BLaER1 treated with 17β-estradiol and CSF1 and Interleukin-3, amounts not matched to agents 10 nM and 100 nM (cell line): ENCODE data around the gene FOXN3.

Experiments
- H3K27ac ChIP-seq, 11 experiments: shearing (Covaris generic); formaldehyde crosslinking; 2 replicates each; pipeline ENCODE4 v1.8.1; 2022
- H3K27me3 ChIP-seq, 11 experiments: shearing (Covaris generic); formaldehyde crosslinking; 2 replicates each; pipeline ENCODE4 v1.8.1; 2022
- H3K36me3 ChIP-seq, 11 experiments: shearing (Covaris generic); formaldehyde crosslinking; 2 replicates each; pipeline ENCODE4 v1.8.1; 2022
- H3K4me1 ChIP-seq, 10 experiments: shearing (Covaris generic); formaldehyde crosslinking; 2 replicates each; pipeline ENCODE4 v1.8.1; 2022
- H3K4me2 ChIP-seq, 11 experiments: shearing (Covaris generic); formaldehyde crosslinking; 2 replicates each; pipeline ENCODE4 v1.8.1; 2022
- H3K4me3 ChIP-seq, 10 experiments: shearing (Covaris generic); formaldehyde crosslinking; 2 replicates each; pipeline ENCODE4 v1.8.1; 2022
- H3K9ac ChIP-seq, 11 experiments: shearing (Covaris generic); formaldehyde crosslinking; 2 replicates each; pipeline ENCODE4 v1.8.1; 2022
- H3K9me3 ChIP-seq, 11 experiments: shearing (Covaris generic); formaldehyde crosslinking; replicated peaks in 1 of 11; 2 replicates each; pipeline ENCODE4 v1.8.1; 2022
- H4K20me1 ChIP-seq, 11 experiments: shearing (Covaris generic); formaldehyde crosslinking; 2 replicates each; pipeline ENCODE4 v1.8.1; 2022
- Cebpa-rat ChIP-seq, 11 experiments: shearing (Covaris generic); IDR thresholded peaks; 2 replicates each; pipeline ENCODE4 v1.8.1; 2022

Gene FOXN3

DNA sequence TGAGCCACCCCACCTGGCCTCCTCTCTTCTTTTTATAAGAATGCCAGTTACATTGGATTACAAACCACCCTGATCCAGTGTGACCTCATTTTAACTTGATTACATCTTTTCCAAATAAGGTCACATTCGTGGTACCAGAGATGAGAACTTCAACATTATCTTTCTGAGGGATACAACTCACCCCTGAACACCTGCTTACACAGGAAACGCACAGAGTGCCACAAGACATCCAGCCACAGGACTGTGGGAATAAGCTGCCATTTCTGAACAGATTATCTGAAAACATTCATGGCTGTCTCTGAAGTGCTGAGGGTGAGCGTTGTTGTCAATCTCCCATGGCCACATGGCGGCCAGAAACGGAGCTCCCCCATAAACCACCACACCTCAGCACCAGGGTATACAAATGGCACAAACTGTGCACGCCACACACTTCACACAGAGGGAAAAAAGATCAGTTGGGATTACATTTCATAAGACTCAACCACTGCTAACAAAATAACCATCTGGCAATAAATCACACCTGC is 23.7 kb downstream of the FOXN3 start:
- no peak for TF ChIP-seq Cebpa-rat (IDR thresholded peaks at IDR 0.05)
- 0 out of 22 replicates have a peak overlapping the region, but pooled peaks of 2 of the 11 experiments have one; percentile 0 to 17 for H3K27ac ChIP-seq
- H3K27me3 ChIP-seq: no peaks in the 10 kb centered on the region
- no peaks in the 10 kb centered on the region for H3K9me3 ChIP-seq
- no peak overlapping the region for H3K9ac ChIP-seq
- peaks cover 29 to 61% (median 48%) of the 10 kb centered on the region in 10 experiments for H3K4me1 ChIP-seq
- H3K36me3 ChIP-seq: peaks cover 0 to 39% (median 9%) of the 10 kb centered on the region in 11 experiments; a peak in 10 of 22 replicates
- H4K20me1 ChIP-seq: peaks cover 44 to 97% (median 64%) of the 10 kb centered on the region in 11 experiments; a peak in 19 of 22 replicates
- H3K4me2 ChIP-seq: peak overlapping the region in 7 of 11 experiments; percentile 15 to 48 (median 29); a peak in 14 of 22 replicates
- no peak overlapping the region for H3K4me3 ChIP-seq

DNA sequence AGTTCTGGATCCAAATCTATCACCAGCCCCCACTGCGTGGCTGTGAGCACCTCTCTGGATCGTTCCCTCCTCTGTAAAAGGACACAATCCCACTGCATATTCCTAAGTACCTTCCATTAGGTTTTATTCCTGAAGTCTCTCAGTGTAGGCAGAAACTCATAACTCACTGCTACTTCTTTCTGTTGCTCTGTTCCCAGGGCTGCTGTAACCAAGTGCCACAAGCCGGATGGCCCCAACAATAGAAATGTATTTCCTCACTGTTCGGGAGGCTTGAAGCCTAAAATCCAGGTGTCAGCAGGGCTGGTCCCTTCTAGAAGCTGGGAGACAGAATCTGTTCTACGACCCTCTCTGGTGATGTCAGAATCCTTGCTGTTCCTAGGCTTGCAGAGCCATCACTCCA is 24.9 kb downstream of the FOXN3 start:
- Histone ChIP-seq H3K36me3 (peaks cover 0 to 36% (median 12%) of the 10 kb centered on the region in 11 experiments; a peak in 11 of 22 replicates), H3K4me1 (peaks cover 19 to 63% (median 49%) of the 10 kb centered on the region in 10 experiments), H3K9ac (no peak overlapping the region), H4K20me1 (peaks cover 43 to 97% (median 64%) of the 10 kb centered on the region in 11 experiments; a peak in 18 of 22 replicates), H3K4me2 (no peak overlapping the region), H3K4me3 (no peak overlapping the region), H3K27me3 (no peaks in the 10 kb centered on the region), H3K27ac (no peak overlapping the region), H3K9me3 (no peaks in the 10 kb centered on the region; a peak in 1 of 22 replicates)
- no peak for TF ChIP-seq Cebpa-rat (IDR thresholded peaks at IDR 0.05)

DNA sequence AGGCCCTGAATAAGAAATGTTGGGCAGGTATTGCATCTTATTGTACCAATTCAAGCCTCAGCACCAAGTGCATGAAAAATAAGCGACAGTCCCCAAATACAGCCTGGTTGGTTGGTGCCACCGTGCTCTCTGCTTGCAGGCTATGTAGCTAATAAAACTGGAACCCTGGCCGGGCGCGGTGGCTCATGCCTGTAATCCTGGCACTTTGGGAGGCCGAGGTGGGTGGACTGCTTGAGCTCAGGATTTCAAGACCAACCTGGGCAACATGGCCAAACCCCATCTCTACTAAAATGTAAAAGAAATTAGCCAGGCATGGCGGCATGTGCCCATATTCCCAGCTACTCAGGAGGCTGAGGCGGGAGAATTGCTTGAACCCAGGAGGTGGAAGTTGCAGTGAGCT is 25.5 kb downstream of the FOXN3 start:
- Histone ChIP-seq H3K27me3 (no peaks in the 10 kb centered on the region), H3K9ac (no peak overlapping the region), H4K20me1 (peaks cover 43 to 98% (median 68%) of the 10 kb centered on the region in 11 experiments; a peak in 18 of 22 replicates), H3K4me3 (no peak overlapping the region), H3K4me2 (no peak overlapping the region), H3K27ac (no peak overlapping the region), H3K36me3 (peaks cover 0 to 31% (median 11%) of the 10 kb centered on the region in 11 experiments; a peak in 11 of 22 replicates), H3K4me1 (peaks cover 25 to 69% (median 55%) of the 10 kb centered on the region in 10 experiments), H3K9me3 (no peaks in the 10 kb centered on the region; a peak in 1 of 22 replicates)
- TF ChIP-seq Cebpa-rat (IDR thresholded peaks at IDR 0.05): no peak

DNA sequence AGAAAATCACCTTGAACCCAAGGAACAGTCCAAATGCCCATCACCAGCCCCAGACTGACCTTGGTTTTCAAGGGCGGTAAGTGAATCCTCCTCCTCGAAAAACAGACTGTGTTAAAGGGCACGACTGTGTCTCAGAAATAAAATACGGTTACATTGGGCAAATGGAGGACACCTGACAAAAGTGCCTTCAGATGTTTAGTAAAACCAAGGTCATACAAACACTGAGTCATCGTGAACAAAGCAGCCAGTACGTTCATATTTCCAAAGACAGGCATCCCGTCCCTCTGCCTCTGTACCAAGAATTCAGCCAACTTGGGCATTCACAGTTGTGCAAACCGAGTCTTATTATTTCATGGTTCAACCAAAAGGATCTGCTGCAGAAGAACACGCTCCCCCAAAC is 25.9 kb downstream of the FOXN3 start:
- no peak overlapping the region for H3K4me3 ChIP-seq
- H3K27me3 ChIP-seq: no peaks in the 10 kb centered on the region
- H3K4me1 ChIP-seq: peaks cover 29 to 73% (median 59%) of the 10 kb centered on the region in 10 experiments
- H4K20me1 ChIP-seq: peaks cover 43 to 98% (median 72%) of the 10 kb centered on the region in 11 experiments; a peak in 18 of 22 replicates
- no peak overlapping the region for H3K9ac ChIP-seq
- TF ChIP-seq Cebpa-rat (IDR thresholded peaks at IDR 0.05): no peak
- H3K36me3 ChIP-seq: peaks cover 0 to 31% (median 11%) of the 10 kb centered on the region in 11 experiments; a peak in 11 of 22 replicates
- no peak overlapping the region for H3K4me2 ChIP-seq
- H3K9me3 ChIP-seq: no peaks in the 10 kb centered on the region; a peak in 1 of 22 replicates
- H3K27ac ChIP-seq: peak overlapping the region in 1 of 11 experiments; percentile 27; a peak in 1 of 22 replicates

DNA sequence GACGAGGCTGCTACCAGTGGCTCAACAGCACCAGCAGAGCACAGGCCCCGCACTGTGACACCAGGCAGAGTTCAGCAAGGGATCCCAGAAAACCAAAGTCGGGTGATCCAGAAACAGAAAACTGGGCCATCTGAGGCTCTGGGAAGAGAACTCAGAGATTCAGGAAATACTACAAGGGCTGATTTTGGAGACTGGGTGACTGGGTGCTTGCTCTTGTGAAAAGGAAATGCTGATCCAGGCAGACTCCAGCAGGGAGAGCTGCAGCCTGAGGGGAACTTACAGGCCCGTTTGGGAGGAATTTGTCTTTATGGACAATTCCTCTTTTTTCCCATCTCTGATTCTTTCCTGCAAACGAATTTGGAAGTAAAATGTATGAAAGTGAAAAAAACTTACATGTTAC is 28.2 kb downstream of the FOXN3 start:
- peaks cover 0 to 31% (median 9%) of the 10 kb centered on the region in 11 experiments; a peak in 9 of 22 replicates for H3K36me3 ChIP-seq
- H3K4me2 ChIP-seq: peak overlapping the region in 3 of 11 experiments; percentile 48 to 68 (median 54); a peak in 6 of 22 replicates
- H3K9me3 ChIP-seq: no peaks in the 10 kb centered on the region; a peak in 1 of 22 replicates
- H3K4me1 ChIP-seq: peaks cover 49 to 80% (median 66%) of the 10 kb centered on the region in 10 experiments
- TF ChIP-seq Cebpa-rat (IDR thresholded peaks at IDR 0.05): no peak
- peak overlapping the region in 1 of 11 experiments; percentile 21; a peak in 2 of 22 replicates for H3K27ac ChIP-seq
- H3K9ac ChIP-seq: no peak overlapping the region
- no peak overlapping the region for H3K4me3 ChIP-seq
- peaks cover 41 to 96% (median 65%) of the 10 kb centered on the region in 11 experiments; a peak in 21 of 22 replicates for H4K20me1 ChIP-seq
- H3K27me3 ChIP-seq: no peaks in the 10 kb centered on the region

DNA sequence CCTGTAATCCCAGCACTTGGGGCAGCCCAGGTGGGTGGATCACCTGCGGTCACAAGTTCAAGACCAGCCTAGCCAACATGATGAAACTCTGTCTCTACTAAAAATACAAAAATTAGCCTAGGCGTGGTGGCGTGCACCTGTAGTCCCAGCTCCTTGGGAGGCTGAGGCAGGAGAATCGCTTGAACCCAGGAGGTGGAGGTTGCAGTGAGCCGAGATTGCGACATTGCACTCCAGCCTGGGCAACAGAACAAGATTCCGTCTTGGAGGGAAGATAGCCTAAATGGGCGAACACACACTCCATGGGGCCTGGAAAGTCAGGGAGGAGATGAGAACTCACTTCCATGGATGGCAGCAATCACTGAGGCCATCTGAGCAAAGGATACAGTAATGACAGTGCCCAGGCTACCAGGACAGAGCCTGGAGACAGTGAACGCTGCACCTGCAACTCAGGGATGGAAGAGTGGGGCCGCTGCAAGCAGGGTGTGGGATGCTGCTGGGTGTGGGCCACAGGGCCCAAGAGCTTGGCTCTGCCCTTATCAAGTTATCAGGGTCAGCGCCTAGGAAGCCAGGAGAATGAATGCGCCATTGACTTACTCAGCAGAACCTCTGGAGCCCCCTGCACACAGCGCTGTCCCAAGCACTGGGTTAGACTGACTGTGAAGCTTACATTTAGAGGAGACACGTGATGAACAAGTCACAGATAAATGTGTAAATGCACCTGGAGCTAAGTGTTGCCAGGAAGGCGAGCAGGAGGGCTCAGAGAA is 28.9 kb downstream of the FOXN3 start:
- no peak for TF ChIP-seq Cebpa-rat (IDR thresholded peaks at IDR 0.05)
- Histone ChIP-seq H3K27me3 (no peaks in the 10 kb centered on the region), H4K20me1 (peaks cover 38 to 96% (median 67%) of the 10 kb centered on the region in 11 experiments; a peak in 21 of 22 replicates), H3K4me3 (no peak overlapping the region), H3K4me1 (peaks cover 49 to 80% (median 68%) of the 10 kb centered on the region in 10 experiments), H3K4me2 (peak overlapping the region in 3 of 11 experiments; percentile 48 to 68 (median 54); a peak in 5 of 22 replicates), H3K9me3 (no peaks in the 10 kb centered on the region; a peak in 1 of 22 replicates), H3K27ac (no peak overlapping the region; a peak in 1 of 22 replicates), H3K9ac (no peak overlapping the region), H3K36me3 (peaks cover 0 to 31% (median 9%) of the 10 kb centered on the region in 11 experiments; a peak in 9 of 22 replicates)

DNA sequence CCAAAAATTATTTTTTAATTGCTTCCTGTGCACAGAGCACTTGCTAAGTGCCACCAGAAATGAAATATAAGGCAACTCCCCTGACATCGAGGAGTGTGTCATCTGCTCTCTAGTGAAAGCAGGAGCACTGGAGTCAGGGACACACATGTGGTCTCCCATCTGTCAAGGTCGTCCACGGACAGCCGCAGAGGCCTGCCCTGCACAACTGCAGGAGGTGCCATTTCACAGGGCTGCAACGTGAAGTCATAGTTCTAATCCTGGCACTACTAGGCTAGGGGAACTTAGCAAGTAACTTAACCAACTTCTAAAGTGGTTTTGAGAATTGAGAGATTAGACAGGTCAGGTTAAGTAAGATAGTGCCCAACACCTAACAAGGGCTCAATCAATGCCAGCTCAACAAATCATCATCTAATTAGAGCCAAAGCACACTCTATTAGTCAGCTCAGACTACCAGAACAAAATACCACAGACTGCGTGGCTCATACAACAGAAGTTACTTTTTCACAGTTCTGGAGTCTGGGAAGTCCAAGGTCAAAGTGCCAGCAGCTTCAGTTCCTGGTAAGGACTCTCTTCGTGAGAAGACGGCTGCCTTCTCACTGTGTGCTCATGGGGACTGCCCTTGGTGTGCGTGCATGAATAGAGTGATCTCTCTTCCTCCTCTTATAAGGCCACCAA is 30.7 kb downstream of the FOXN3 start:
- Histone ChIP-seq H3K9ac (peak overlapping the region in 2 of 11 experiments; percentile 17 to 27; a peak in 1 of 22 replicates), H3K4me2 (peak overlapping the region; percentile 53 to 86 (median 76)), H3K36me3 (peaks cover 1 to 30% (median 12%) of the 10 kb centered on the region in 11 experiments; a peak in 16 of 22 replicates), H3K27me3 (no peaks in the 10 kb centered on the region), H3K4me1 (peaks cover 53 to 80% (median 73%) of the 10 kb centered on the region in 10 experiments), H3K4me3 (no peak overlapping the region), H3K27ac (peak overlapping the region in 7 of 11 experiments; percentile 1 to 52 (median 18); a peak in 6 of 22 replicates), H4K20me1 (peaks cover 24 to 91% (median 52%) of the 10 kb centered on the region in 11 experiments; a peak in 20 of 22 replicates), H3K9me3 (peaks cover 2 to 12% (median 8%) of the 10 kb centered on the region in 11 experiments; a peak in 17 of 22 replicates)
- no peak for TF ChIP-seq Cebpa-rat (IDR thresholded peaks at IDR 0.05)

DNA sequence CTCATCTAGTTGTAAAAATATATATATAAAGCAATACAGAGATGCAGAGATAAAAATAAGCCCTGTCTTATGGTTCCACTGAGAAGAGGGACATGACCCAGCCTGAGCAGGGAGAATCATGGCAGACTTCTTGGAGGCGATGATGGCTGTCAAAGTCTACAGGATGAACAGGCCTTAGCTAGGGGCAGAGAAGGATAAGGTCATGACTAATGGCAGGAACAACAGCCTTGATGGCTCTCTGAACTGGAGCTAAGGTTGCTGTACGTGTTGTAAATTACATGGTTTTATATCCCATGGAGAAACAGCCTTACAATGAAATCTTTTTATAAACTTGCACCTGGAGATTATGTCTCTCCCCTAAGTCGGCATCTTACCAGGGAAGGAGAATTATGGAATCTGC is 32.4 kb downstream of the FOXN3 start:
- Histone ChIP-seq H4K20me1 (peaks cover 16 to 82% (median 42%) of the 10 kb centered on the region in 11 experiments; a peak in 20 of 22 replicates), H3K4me3 (no peak overlapping the region), H3K4me2 (peak overlapping the region; percentile 57 to 85 (median 79))

More for the DNA sequence above, 32.4 kb downstream of the FOXN3 start:
- H3K9ac ChIP-seq: no peak overlapping the region
- TF ChIP-seq Cebpa-rat (IDR thresholded peaks at IDR 0.05): no peak
- H3K36me3 ChIP-seq: peaks cover 14 to 47% (median 29%) of the 10 kb centered on the region in 11 experiments
- peaks cover 19 to 29% (median 25%) of the 10 kb centered on the region in 11 experiments for H3K9me3 ChIP-seq
- H3K27me3 ChIP-seq: no peaks in the 10 kb centered on the region
- peak overlapping the region in 8 of 11 experiments; percentile 5 to 69 (median 32); a peak in 11 of 22 replicates for H3K27ac ChIP-seq
- peaks cover 53 to 76% (median 72%) of the 10 kb centered on the region in 10 experiments for H3K4me1 ChIP-seq
